ENCODE data around the gene WDR49.
"Not testable (repeated sequence)": the region's sequence is repeated elsewhere in the genome, so short reads cannot be mapped to it uniquely, and the experiment has no call there.

The WDR49 gene

DNA sequence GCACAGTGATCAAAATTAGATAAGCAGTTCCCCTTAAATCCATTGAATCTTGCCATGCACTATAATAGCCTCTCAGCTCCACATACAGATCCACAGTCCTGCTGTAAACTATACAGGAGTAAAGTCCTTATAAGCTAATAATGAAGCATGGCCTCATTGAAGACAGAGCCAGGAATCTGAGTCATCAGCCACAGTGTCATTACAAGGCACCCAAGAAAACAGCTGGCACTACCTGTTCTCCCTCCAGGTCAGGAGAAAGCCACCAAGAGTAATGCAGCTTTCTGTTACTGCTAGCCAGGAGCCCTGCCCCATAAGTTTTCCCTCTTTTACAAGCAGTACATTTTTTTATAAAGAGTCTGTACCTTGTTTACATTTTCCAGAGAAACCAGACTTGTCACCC, 27.3 kb downstream of the WDR49 start:
- Histone ChIP-seq H3K27ac (ENCODE audit: low read depth, low read length, poor library complexity, severe bottlenecking) (no peak overlapping the region), H3K4me2 (ENCODE audit: low read length) (no peak overlapping the region), H3K9me3 (ENCODE audit: low read length) (no peaks in the 10 kb centered on the region), H3K9ac (ENCODE audit: low read length) (no peak overlapping the region), H3K4me1 (ENCODE audit: insufficient read depth, low read length, severe bottlenecking) (no peaks in the 10 kb centered on the region), H4K20me1 (ENCODE audit: insufficient read depth, low read length) (no peaks in the 10 kb centered on the region), H3K27me3 (ENCODE audit: insufficient read depth, low read length) (no peaks in the 10 kb centered on the region), H3F3A (ENCODE audit: insufficient read depth, low read length) (no peaks in the 10 kb centered on the region), H3K79me2 (ENCODE audit: insufficient read depth, low read length) (no peaks in the 10 kb centered on the region), H3K4me3 (ENCODE audit: low read depth, low read length, poor library complexity, severe bottlenecking) (no peak overlapping the region), H2AFZ (ENCODE audit: low read length) (no peak overlapping the region), H3K36me3 (ENCODE audit: insufficient read depth, low read length) (no peaks in the 10 kb centered on the region), H3K9me2 (ENCODE audit: low read depth, low read length) (no peaks in the 10 kb centered on the region)
- TF ChIP-seq, protein P1, sequence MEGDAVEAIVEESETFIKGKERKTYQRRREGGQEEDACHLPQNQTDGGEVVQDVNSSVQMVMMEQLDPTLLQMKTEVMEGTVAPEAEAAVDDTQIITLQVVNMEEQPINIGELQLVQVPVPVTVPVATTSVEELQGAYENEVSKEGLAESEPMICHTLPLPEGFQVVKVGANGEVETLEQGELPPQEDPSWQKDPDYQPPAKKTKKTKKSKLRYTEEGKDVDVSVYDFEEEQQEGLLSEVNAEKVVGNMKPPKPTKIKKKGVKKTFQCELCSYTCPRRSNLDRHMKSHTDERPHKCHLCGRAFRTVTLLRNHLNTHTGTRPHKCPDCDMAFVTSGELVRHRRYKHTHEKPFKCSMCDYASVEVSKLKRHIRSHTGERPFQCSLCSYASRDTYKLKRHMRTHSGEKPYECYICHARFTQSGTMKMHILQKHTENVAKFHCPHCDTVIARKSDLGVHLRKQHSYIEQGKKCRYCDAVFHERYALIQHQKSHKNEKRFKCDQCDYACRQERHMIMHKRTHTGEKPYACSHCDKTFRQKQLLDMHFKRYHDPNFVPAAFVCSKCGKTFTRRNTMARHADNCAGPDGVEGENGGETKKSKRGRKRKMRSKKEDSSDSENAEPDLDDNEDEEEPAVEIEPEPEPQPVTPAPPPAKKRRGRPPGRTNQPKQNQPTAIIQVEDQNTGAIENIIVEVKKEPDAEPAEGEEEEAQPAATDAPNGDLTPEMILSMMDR (IDR thresholded peaks at IDR 0.05; ENCODE audit: low read length): no peak
- TF ChIP-seq EZH2 (IDR thresholded peaks at IDR 0.05; ENCODE audit: borderline replicate concordance, low read length): no peak

GRCh38 chr3:167615030-167615429, 38.7 kb downstream of the WDR49 start:
- H3K9me3 ChIP-seq (ENCODE audit: low read length): no peaks in the 10 kb centered on the region
- TF ChIP-seq EZH2 (IDR thresholded peaks at IDR 0.05; ENCODE audit: borderline replicate concordance, low read length): no peak
- TF ChIP-seq, protein P1 (IDR thresholded peaks at IDR 0.05; ENCODE audit: low read length): no peak
- H3F3A ChIP-seq (ENCODE audit: insufficient read depth, low read length): no peaks in the 10 kb centered on the region
- no peak overlapping the region for H2AFZ ChIP-seq (ENCODE audit: low read length)
- no peak overlapping the region for H3K27ac ChIP-seq (ENCODE audit: low read depth, low read length, poor library complexity, severe bottlenecking)
- H3K4me1 ChIP-seq (ENCODE audit: insufficient read depth, low read length, severe bottlenecking): no peaks in the 10 kb centered on the region
- no peaks in the 10 kb centered on the region for H4K20me1 ChIP-seq (ENCODE audit: insufficient read depth, low read length)
- no peaks in the 10 kb centered on the region for H3K9me2 ChIP-seq (ENCODE audit: low read depth, low read length)
- H3K36me3 ChIP-seq (ENCODE audit: insufficient read depth, low read length): no peaks in the 10 kb centered on the region
- no peak overlapping the region for H3K4me2 ChIP-seq (ENCODE audit: low read length)
- H3K27me3 ChIP-seq (ENCODE audit: insufficient read depth, low read length): no peaks in the 10 kb centered on the region
- no peaks in the 10 kb centered on the region for H3K79me2 ChIP-seq (ENCODE audit: insufficient read depth, low read length)
- no peak overlapping the region for H3K9ac ChIP-seq (ENCODE audit: low read length)
- H3K4me3 ChIP-seq (ENCODE audit: low read depth, low read length, poor library complexity, severe bottlenecking): no peak overlapping the region

DNA sequence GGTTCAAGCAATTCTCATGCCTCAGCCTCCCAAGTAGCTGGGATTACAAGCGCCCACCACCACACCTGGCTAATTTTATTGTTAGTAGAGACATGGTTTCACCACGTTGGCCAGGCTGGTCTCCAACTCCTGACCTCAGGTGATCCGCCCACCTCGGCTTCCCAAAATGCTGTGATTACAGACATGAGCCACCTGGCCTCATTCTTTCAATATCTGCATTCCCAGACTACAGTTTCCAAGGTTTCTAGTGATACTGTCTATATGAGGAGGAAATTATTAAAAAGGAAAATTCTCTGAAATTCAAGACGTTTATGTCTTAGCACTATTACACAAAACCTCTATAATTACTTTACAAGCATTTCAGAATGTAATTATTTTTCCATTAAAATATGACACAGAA, 39.5 kb downstream of the WDR49 start:
- H3K4me1 ChIP-seq (ENCODE audit: insufficient read depth, low read length, severe bottlenecking); H3K79me2 ChIP-seq (ENCODE audit: insufficient read depth, low read length); H3K27ac ChIP-seq (ENCODE audit: low read depth, low read length, poor library complexity, severe bottlenecking); H3K36me3 ChIP-seq (ENCODE audit: insufficient read depth, low read length); H3K4me2 ChIP-seq (ENCODE audit: low read length); H3K4me3 ChIP-seq (ENCODE audit: low read depth, low read length, poor library complexity, severe bottlenecking); H3K9me3 ChIP-seq (ENCODE audit: low read length); H2AFZ ChIP-seq (ENCODE audit: low read length); H3K9ac ChIP-seq (ENCODE audit: low read length); H4K20me1 ChIP-seq (ENCODE audit: insufficient read depth, low read length); H3K9me2 ChIP-seq (ENCODE audit: low read depth, low read length); H3F3A ChIP-seq (ENCODE audit: insufficient read depth, low read length); H3K27me3 ChIP-seq (ENCODE audit: insufficient read depth, low read length): not testable (repeated sequence)

DNA sequence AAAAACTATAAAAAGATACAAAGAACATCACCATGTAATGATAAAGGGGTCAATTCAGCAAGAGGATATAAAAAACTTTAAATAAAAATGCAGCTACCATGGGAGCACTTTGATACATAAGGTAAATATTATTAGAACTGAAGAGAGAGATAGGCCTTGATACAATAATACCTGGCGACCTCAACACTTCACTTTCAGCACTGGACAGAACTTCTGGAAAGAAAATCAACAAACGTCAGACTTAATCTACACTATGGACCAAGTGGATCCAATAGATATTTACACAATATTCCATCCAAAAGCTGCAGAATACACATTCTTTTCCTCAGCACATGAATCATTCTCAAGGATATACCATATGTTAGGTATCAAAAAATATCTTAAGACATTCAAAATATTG, 42.0 kb downstream of the WDR49 start:
- Histone ChIP-seq H3K4me3 (ENCODE audit: low read depth, low read length, poor library complexity, severe bottlenecking) (no peak overlapping the region), H3K9me3 (ENCODE audit: low read length) (no peaks in the 10 kb centered on the region), H3K9ac (ENCODE audit: low read length) (no peak overlapping the region), H3K27me3 (ENCODE audit: insufficient read depth, low read length) (no peaks in the 10 kb centered on the region), H3K79me2 (ENCODE audit: insufficient read depth, low read length) (no peaks in the 10 kb centered on the region), H3K4me1 (ENCODE audit: insufficient read depth, low read length, severe bottlenecking) (no peaks in the 10 kb centered on the region), H3K36me3 (ENCODE audit: insufficient read depth, low read length) (no peaks in the 10 kb centered on the region), H3K4me2 (ENCODE audit: low read length) (no peak overlapping the region), H2AFZ (ENCODE audit: low read length) (no peak overlapping the region), H3K27ac (ENCODE audit: low read depth, low read length, poor library complexity, severe bottlenecking) (no peak overlapping the region), H3K9me2 (ENCODE audit: low read depth, low read length) (no peaks in the 10 kb centered on the region), H4K20me1 (ENCODE audit: insufficient read depth, low read length) (no peaks in the 10 kb centered on the region), H3F3A (ENCODE audit: insufficient read depth, low read length) (no peaks in the 10 kb centered on the region)
- TF ChIP-seq, protein P1 (IDR thresholded peaks at IDR 0.05; ENCODE audit: low read length): no peak
- no peak for TF ChIP-seq EZH2 (IDR thresholded peaks at IDR 0.05; ENCODE audit: borderline replicate concordance, low read length)
